HepG2 (cell line): ENCODE data around the gene C2CD4A. TPM values are rescaled to one million over a fixed set of nuclear protein-coding genes. Genes with fewer than 3 reads are reported as not detected.

Experiments used
- BORCS8-MEF2B ChIP-seq: sonication (generic); formaldehyde crosslinking; IDR thresholded peaks from 2 replicates; pipeline ENCODE4 v1.8.0; 2022; ENCODE audit warnings: mild to moderate bottlenecking, missing genetic modification reagents
- FOSL2 ChIP-seq: sonication (generic); formaldehyde crosslinking; IDR thresholded peaks from 2 replicates; pipeline ENCODE4 v1.4.0; 2020; ENCODE audit warnings: missing genetic modification reagents
- HCFC1 ChIP-seq: fragments of 150-350 bp; IDR thresholded peaks from 2 replicates; pipeline ENCODE4 v1.6.1; 2014; ENCODE audit warnings: low read depth, low read length
- HES4 ChIP-seq: sonication (generic); formaldehyde crosslinking; IDR thresholded peaks from 2 replicates; pipeline ENCODE4 v1.9.0; 2021; ENCODE audit warnings: mild to moderate bottlenecking, missing genetic modification reagents, borderline replicate concordance
- KLF13 ChIP-seq: sonication (generic); formaldehyde crosslinking; IDR thresholded peaks from 2 replicates; pipeline ENCODE4 v1.4.0; 2020; ENCODE audit warnings: mild to moderate bottlenecking, missing genetic modification reagents
- MAFK ChIP-seq, 2 experiments: IDR thresholded peaks in 1 of 2; conservative IDR thresholded peaks in 1 of 2; 2 replicates each; pipeline ENCODE4 v1.6.1; 2011; ENCODE audit warnings: improper control_type of control experiment in 2 of 2, low read length in 2 of 2
- MIER2 ChIP-seq: IDR thresholded peaks from 2 replicates; pipeline ENCODE4 v1.6.1; 2016; ENCODE audit warnings: missing biosample characterization, missing genetic modification reagents
- NFYC ChIP-seq: IDR thresholded peaks from 2 replicates; pipeline ENCODE4 v1.6.1; 2016; ENCODE audit warnings: missing genetic modification reagents, missing compliant biosample characterization
- PLRG1 ChIP-seq: fragments of 450-650 bp; conservative IDR thresholded peaks from 2 replicates; pipeline ENCODE4 v1.6.1; 2016
- RAD51 ChIP-seq: fragments of 450-650 bp; IDR thresholded peaks from 2 replicates; pipeline ENCODE4 v1.6.1; 2016; ENCODE audit warnings: borderline replicate concordance
- RCOR2 ChIP-seq: IDR thresholded peaks from 2 replicates; pipeline ENCODE4 v1.6.1; 2016; ENCODE audit warnings: missing biosample characterization, missing genetic modification reagents
- SOX5 ChIP-seq: IDR thresholded peaks from 2 replicates; pipeline ENCODE4 v1.6.1; 2016; ENCODE audit warnings: borderline replicate concordance
- SP4 ChIP-seq: sonication (generic); formaldehyde crosslinking; IDR thresholded peaks from 2 replicates; pipeline ENCODE4 v1.8.1; 2023; ENCODE audit warnings: mild to moderate bottlenecking, missing genetic modification reagents
- STAT5B ChIP-seq: sonication (generic); formaldehyde crosslinking; IDR thresholded peaks from 2 replicates; pipeline ENCODE4 v1.4.0; 2020; ENCODE audit warnings: missing genetic modification reagents
- TBP ChIP-seq: sonication (generic); formaldehyde crosslinking; IDR thresholded peaks from 2 replicates; pipeline ENCODE4 v1.5.0; 2020; ENCODE audit warnings: missing genetic modification reagents
- TEAD2 ChIP-seq: sonication (generic); formaldehyde crosslinking; IDR thresholded peaks from 2 replicates; pipeline ENCODE4 v1.9.0; 2021; ENCODE audit warnings: missing genetic modification reagents
- TP53 ChIP-seq: sonication (generic); formaldehyde crosslinking; conservative IDR thresholded peaks from 2 replicates; pipeline ENCODE4 v1.4.0; 2020; ENCODE audit warnings: missing genetic modification reagents
- ZBTB38 ChIP-seq: sonication (generic); formaldehyde crosslinking; IDR thresholded peaks from 2 replicates; pipeline ENCODE4 v1.5.1; 2020; ENCODE audit warnings: mild to moderate bottlenecking, missing genetic modification reagents
- ZMYM2 ChIP-seq: sonication (generic); formaldehyde crosslinking; IDR thresholded peaks from 2 replicates; pipeline ENCODE4 v1.8.0; 2022; ENCODE audit warnings: mild to moderate bottlenecking, missing genetic modification reagents
- ZNF232 ChIP-seq: sonication (generic); formaldehyde crosslinking; IDR thresholded peaks from 2 replicates; pipeline ENCODE4 v1.4.0; 2020; ENCODE audit warnings: missing genetic modification reagents, borderline replicate concordance
- ZNF234 ChIP-seq: sonication (generic); formaldehyde crosslinking; conservative IDR thresholded peaks from 2 replicates; pipeline ENCODE4 v1.5.1; 2020; ENCODE audit warnings: mild to moderate bottlenecking, missing genetic modification reagents
- ZNF253 ChIP-seq: sonication (generic); formaldehyde crosslinking; IDR thresholded peaks from 2 replicates; pipeline ENCODE4 v1.8.0; 2022; ENCODE audit warnings: mild to moderate bottlenecking, missing genetic modification reagents, borderline replicate concordance
- ZNF292 ChIP-seq: sonication (generic); formaldehyde crosslinking; IDR thresholded peaks from 2 replicates; pipeline ENCODE4 v1.8.1; 2022; ENCODE audit warnings: mild to moderate bottlenecking, low read depth, missing genetic modification reagents, borderline replicate concordance
- ZNF883 ChIP-seq: sonication (generic); formaldehyde crosslinking; IDR thresholded peaks from 2 replicates; pipeline ENCODE4 v1.5.1; 2020; ENCODE audit warnings: mild to moderate bottlenecking, missing genetic modification reagents; ENCODE audit errors: not compliant biosample characterization
- polyA plus RNA-seq, 8 experiments: library from polyadenylated mRNA; depleted of rRNA in 3 of 8; stranded (reverse) in 7 of 8; unstranded in 1 of 8; fragments of >200 nt; fragmentation: Illumina TruSeq in 4 of 8; extraction: Trizol in 4 of 8; gene quantifications; 2 replicates each; pipeline versions ENCODE4 v1.2.1 to v1.2.3, GENCODE V29; 2011 to 2016; ENCODE audit warnings: low read depth in 4 of 8, missing spikeins in 1 of 8, mixed read lengths in 1 of 8; ENCODE audit not compliant: insufficient read depth in 1 of 8
- total RNA-seq, 5 experiments: library from RNA; depleted of rRNA; stranded (reverse); fragments of >200 nt; fragmentation: Illumina TruSeq; extraction: Trizol; gene quantifications; 2 replicates each; pipeline ENCODE4 v1.2.3, GENCODE V29; 2016; ENCODE audit warnings: low read depth in 1 of 5
- TF ChIP-seq, protein P1 (sequence below): sonication (generic); formaldehyde crosslinking; IDR thresholded peaks from 2 replicates; pipeline ENCODE4 v1.4.0; 2020; ENCODE audit warnings: mild to moderate bottlenecking, missing genetic modification reagents
- TF ChIP-seq, protein P2 (sequence below): sonication (generic); formaldehyde crosslinking; IDR thresholded peaks from 2 replicates; pipeline ENCODE4 v1.4.0; 2020; ENCODE audit warnings: missing genetic modification reagents; ENCODE audit errors: not compliant biosample characterization
- TF ChIP-seq, protein P3 (sequence below): sonication (generic); formaldehyde crosslinking; IDR thresholded peaks from 2 replicates; pipeline ENCODE4 v1.5.1; 2020; ENCODE audit warnings: mild to moderate bottlenecking, moderate library complexity, missing genetic modification reagents
- TF ChIP-seq, protein P4 (sequence below): IDR thresholded peaks from 2 replicates; pipeline ENCODE4 v1.6.1; 2016; ENCODE audit warnings: mild to moderate bottlenecking, missing biosample characterization, missing genetic modification reagents

C2CD4A gene
- total and polyA plus RNA-seq, 2 of the 13 experiments (the other 11 are each of a cell fraction or from before 2014, with no cell fraction given), result 0.20 TPM; not detected in 1

DNA sequence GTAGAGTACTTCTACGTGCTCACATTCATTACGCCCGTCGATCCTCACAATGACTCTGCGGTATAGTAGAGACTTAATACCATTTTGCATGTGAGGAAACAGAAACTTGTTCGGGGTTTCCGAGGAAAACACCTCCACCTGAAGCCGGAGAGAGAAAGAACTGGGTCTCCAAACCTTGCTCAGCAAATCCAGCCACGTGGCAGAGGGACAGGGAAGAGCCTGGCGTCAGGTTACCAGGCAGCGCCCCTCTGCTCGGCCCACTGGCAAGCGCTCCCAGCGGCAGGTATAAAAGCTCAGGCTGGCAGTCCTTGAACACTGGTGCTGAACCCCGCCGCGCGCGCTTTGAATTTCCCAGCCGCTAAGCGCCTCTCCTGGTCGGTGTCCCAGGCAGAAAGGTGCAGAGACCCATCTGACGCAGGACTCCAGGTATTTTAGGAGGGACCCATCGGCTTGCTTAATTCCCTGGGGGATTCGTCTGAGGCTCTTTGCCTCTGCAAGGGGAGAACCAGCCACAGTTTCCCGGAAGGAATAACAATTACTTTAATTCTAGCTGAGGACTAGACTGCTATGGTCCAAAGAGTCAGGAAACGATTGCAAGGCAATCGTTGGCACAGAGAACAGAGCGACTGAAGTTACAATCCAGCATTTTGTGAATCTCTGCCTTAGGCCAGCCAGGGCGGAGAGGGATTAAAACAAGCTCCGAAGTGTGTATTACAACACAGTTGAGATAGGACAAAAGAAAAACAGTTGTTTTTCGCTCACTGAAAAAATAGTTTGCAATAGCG is at the start of gene C2CD4A (continued):
- TF ChIP-seq ZNF883 (CRISPR knock-in tag) (no peak), MIER2 (peak; percentile 88), TBP (CRISPR knock-in tag) (no peak), HES4 (CRISPR knock-in tag) (no peak), ZNF234 (CRISPR knock-in tag) (no peak), KLF13 (CRISPR knock-in tag) (0 out of 2 replicates have a peak, but pooled peaks have one; percentile 43), STAT5B (CRISPR knock-in tag) (no peak), SP4 (CRISPR knock-in tag) (peak; percentile 36; the same call in 1 of the 2 replicates), SOX5 (CRISPR knock-in tag) (peak; percentile 15; the same call in 1 of the 2 replicates), FOSL2 (CRISPR knock-in tag) (0 out of 2 replicates have a peak, but pooled peaks have one; percentile 27), NFYC (CRISPR knock-in tag) (peak; percentile 68), RAD51 (no peak), MAFK (conservative IDR thresholded peaks at IDR 0.05 in 1 of 2, IDR thresholded peaks at IDR 0.05 in 1 of 2; ENCODE audit: low read length in 2 of 2) (peak; percentile 37 to 59; a peak in 2 of 4 replicates), HCFC1 (no peak), ZMYM2 (CRISPR knock-in tag) (0 out of 2 replicates have a peak, but pooled peaks have one; percentile 53), PLRG1 (no peak), ZNF253 (peak; percentile 38; the same call in 1 of the 2 replicates), TEAD2 (CRISPR knock-in tag) (no peak), ZNF232 (CRISPR knock-in tag) (peak; percentile 79; the same call in 1 of the 2 replicates), ZNF292 (CRISPR knock-in tag) (0 out of 2 replicates have a peak, but pooled peaks have one; percentile 24), TP53 (CRISPR knock-in tag) (no peak), ZBTB38 (0 out of 2 replicates have a peak, but pooled peaks have one; percentile 35), RCOR2 (no peak), BORCS8-MEF2B (CRISPR knock-in tag) (peak; percentile 83)
- TF ChIP-seq, protein P1, sequence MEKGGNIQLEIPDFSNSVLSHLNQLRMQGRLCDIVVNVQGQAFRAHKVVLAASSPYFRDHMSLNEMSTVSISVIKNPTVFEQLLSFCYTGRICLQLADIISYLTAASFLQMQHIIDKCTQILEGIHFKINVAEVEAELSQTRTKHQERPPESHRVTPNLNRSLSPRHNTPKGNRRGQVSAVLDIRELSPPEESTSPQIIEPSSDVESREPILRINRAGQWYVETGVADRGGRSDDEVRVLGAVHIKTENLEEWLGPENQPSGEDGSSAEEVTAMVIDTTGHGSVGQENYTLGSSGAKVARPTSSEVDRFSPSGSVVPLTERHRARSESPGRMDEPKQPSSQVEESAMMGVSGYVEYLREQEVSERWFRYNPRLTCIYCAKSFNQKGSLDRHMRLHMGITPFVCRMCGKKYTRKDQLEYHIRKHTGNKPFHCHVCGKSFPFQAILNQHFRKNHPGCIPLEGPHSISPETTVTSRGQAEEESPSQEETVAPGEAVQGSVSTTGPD (CRISPR knock-in tag), result no peak
- TF ChIP-seq, protein P2, sequence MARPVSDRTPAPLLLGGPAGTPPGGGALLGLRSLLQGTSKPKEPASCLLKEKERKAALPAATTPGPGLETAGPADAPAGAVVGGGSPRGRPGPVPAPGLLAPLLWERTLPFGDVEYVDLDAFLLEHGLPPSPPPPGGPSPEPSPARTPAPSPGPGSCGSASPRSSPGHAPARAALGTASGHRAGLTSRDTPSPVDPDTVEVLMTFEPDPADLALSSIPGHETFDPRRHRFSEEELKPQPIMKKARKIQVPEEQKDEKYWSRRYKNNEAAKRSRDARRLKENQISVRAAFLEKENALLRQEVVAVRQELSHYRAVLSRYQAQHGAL, result no peak
- TF ChIP-seq, protein P3, sequence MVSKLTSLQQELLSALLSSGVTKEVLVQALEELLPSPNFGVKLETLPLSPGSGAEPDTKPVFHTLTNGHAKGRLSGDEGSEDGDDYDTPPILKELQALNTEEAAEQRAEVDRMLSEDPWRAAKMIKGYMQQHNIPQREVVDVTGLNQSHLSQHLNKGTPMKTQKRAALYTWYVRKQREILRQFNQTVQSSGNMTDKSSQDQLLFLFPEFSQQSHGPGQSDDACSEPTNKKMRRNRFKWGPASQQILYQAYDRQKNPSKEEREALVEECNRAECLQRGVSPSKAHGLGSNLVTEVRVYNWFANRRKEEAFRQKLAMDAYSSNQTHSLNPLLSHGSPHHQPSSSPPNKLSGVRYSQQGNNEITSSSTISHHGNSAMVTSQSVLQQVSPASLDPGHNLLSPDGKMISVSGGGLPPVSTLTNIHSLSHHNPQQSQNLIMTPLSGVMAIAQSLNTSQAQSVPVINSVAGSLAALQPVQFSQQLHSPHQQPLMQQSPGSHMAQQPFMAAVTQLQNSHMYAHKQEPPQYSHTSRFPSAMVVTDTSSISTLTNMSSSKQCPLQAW, result peak; percentile 46; the same call in 1 of the 2 replicates
- TF ChIP-seq, protein P4, sequence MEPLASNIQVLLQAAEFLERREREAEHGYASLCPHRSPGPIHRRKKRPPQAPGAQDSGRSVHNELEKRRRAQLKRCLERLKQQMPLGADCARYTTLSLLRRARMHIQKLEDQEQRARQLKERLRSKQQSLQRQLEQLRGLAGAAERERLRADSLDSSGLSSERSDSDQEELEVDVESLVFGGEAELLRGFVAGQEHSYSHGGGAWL (CRISPR knock-in tag), result peak; percentile 76; the same call in 1 of the 2 replicates
